BE2C (cell line): ENCODE measurements around the gene AFF1. TPM values are rescaled to one million over a fixed set of nuclear protein-coding genes. Genes with fewer than 3 reads are reported as not detected.

ENCODE experiments used
- DNase-seq: peaks from one replicate; pipeline ENCODE4 v3.0.0-alpha.2; 2020
- H3K27me3 ChIP-seq: fragments of 250-450 bp; sonication (Bioruptor Pico); 2 replicates; pipeline ENCODE4 v1.5.1; 2020; ENCODE audit warnings: mild to moderate bottlenecking
- H3K36me3 ChIP-seq: fragments of 250-450 bp; sonication (Bioruptor Pico); 2 replicates; pipeline ENCODE4 v1.5.1; 2020; ENCODE audit warnings: mild to moderate bottlenecking
- H3K4me1 ChIP-seq: fragments of 250-450 bp; sonication (Bioruptor Pico); 2 replicates; pipeline ENCODE4 v1.5.1; 2020
- H3K4me3 ChIP-seq: 2 replicates; pipeline ENCODE4 v1.5.1; 2011; ENCODE audit warnings: low read depth, low read length
- H3K9me3 ChIP-seq: fragments of 250-450 bp; sonication (Bioruptor Pico); 2 replicates; pipeline ENCODE4 v1.5.1; 2020
- CTCF ChIP-seq: IDR thresholded peaks from 2 replicates; pipeline ENCODE4 v1.5.1; 2012; ENCODE audit warnings: mild to moderate bottlenecking, low read depth, low read length
- polyA plus RNA-seq: library from polyadenylated mRNA; unstranded; fragments of >200 nt; gene quantifications from one replicate; pipeline ENCODE4 v1.2.1, GENCODE V29; 2012; ENCODE audit warnings: low read depth, missing spikeins; ENCODE audit not compliant: insufficient read length, insufficient read depth

Gene AFF1
- polyA plus RNA-seq, result 11.4 TPM

- no peaks in the 10 kb centered on the region for H3K36me3 ChIP-seq
- peak within 1 kb of the TSS; percentile 68 for H3K4me3 ChIP-seq
- H3K9me3 ChIP-seq, result no peaks in the 10 kb centered on the region
- peak; percentile 94 for DNase-seq
- peak; percentile 27 for TF ChIP-seq CTCF
- no peaks in the 10 kb centered on the region for H3K27me3 ChIP-seq
- no peaks in the 10 kb centered on the region for H3K4me1 ChIP-seq
Observed at GRCh38 chr4:86934771-86935565, at the start of gene AFF1. Gene AFF1, plus strand, starts transcription at chr4:86935011. Its CDS starts 13,523 bp downstream, at chr4:86948534.

- Histone ChIP-seq H3K9me3 (no peaks in the 10 kb centered on the region), H3K4me3 (no peak overlapping the region), H3K27me3 (no peaks in the 10 kb centered on the region), H3K36me3 (no peaks in the 10 kb centered on the region), H3K4me1 (peaks cover 5% of the 10 kb centered on the region)
- TF ChIP-seq CTCF, result no peak
- no peak for DNase-seq
Observed at GRCh38 chr4:86890790-86891189, 44.0 kb upstream of the AFF1 start.

- H3K27me3 ChIP-seq, result no peaks in the 10 kb centered on the region
- no peaks in the 10 kb centered on the region for H3K9me3 ChIP-seq
- H3K36me3 ChIP-seq, result no peaks in the 10 kb centered on the region
- H3K4me1 ChIP-seq, result peaks cover 9% of the 10 kb centered on the region
- peak; percentile 72 for DNase-seq
- peak within 1 kb of the TSS; percentile 79 for H3K4me3 ChIP-seq
- peak; percentile 18 for TF ChIP-seq CTCF
Observed at GRCh38 chr4:86891762-86892635, 42.8 kb upstream of the AFF1 start, which contains the start of gene C4orf36. Gene C4orf36, minus strand, starts transcription at chr4:86892422. Its CDS starts 902 bp downstream, at chr4:86891520.

GRCh38 chr4:86892636-86892960 is 42.2 kb upstream of the AFF1 start:
- peak overlapping the region; percentile 79 for H3K4me3 ChIP-seq

GRCh38 chr4:86893136-86893535 is 41.7 kb upstream of the AFF1 start:
- no peak for DNase-seq

More at GRCh38 chr4:86892636-86892960, 42.2 kb upstream of the AFF1 start:
- no peak for TF ChIP-seq CTCF
- H3K27me3 ChIP-seq, result no peaks in the 10 kb centered on the region
- peaks cover 9% of the 10 kb centered on the region for H3K4me1 ChIP-seq
- DNase-seq, result no peak
- no peaks in the 10 kb centered on the region for H3K36me3 ChIP-seq
- no peaks in the 10 kb centered on the region for H3K9me3 ChIP-seq

More at GRCh38 chr4:86893136-86893535, 41.7 kb upstream of the AFF1 start:
- peaks cover 9% of the 10 kb centered on the region for H3K4me1 ChIP-seq
- H3K9me3 ChIP-seq, result no peaks in the 10 kb centered on the region
- TF ChIP-seq CTCF, result no peak
- H3K4me3 ChIP-seq, result no peak overlapping the region
- H3K36me3 ChIP-seq, result no peaks in the 10 kb centered on the region
- H3K27me3 ChIP-seq, result no peaks in the 10 kb centered on the region
